Measurements from ENCODE around the gene MSI2. TPM values are rescaled to one million over a fixed set of nuclear protein-coding genes. Genes with fewer than 3 reads are reported as not detected.

Gene MSI2
- total RNA-seq, 2 donors from 2014 or later: 53.1 to 74.0 TPM

DNA sequence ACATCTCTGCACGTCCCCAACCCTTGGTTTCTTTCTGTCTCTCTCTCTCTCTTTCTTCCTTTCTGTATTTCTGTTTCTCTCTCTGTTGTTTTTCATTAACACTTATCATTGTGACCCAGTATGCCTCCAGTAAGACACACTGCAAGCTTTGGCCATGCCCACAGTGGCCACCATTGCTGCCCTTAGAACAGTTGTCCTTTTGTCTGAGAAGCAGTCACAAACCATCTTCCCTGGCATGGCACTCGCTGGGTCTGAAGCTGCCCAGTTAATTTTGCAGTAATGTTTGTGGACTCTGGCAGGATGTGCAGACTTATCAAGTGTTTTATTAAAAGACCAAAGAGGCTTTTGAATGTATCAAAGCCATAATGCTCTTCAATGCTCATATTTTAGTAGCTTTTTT, 146.9 kb downstream of the MSI2 start:
- intact Hi-C loops (cut with DNase I): loop anchor here (10.0 kb wide), 2 partner anchors 152 to 262 kb away; no protein-coding TSS in a partner anchor
- H3K36me3 ChIP-seq: no peaks in the 10 kb centered on the region
- DNase-seq (ENCODE audit: low spot score): no peak
- H3K9me3 ChIP-seq: no peaks in the 10 kb centered on the region
- H3K4me1 ChIP-seq (replicated peaks): peaks cover 21% of the 10 kb centered on the region
- TF ChIP-seq, protein P1, sequence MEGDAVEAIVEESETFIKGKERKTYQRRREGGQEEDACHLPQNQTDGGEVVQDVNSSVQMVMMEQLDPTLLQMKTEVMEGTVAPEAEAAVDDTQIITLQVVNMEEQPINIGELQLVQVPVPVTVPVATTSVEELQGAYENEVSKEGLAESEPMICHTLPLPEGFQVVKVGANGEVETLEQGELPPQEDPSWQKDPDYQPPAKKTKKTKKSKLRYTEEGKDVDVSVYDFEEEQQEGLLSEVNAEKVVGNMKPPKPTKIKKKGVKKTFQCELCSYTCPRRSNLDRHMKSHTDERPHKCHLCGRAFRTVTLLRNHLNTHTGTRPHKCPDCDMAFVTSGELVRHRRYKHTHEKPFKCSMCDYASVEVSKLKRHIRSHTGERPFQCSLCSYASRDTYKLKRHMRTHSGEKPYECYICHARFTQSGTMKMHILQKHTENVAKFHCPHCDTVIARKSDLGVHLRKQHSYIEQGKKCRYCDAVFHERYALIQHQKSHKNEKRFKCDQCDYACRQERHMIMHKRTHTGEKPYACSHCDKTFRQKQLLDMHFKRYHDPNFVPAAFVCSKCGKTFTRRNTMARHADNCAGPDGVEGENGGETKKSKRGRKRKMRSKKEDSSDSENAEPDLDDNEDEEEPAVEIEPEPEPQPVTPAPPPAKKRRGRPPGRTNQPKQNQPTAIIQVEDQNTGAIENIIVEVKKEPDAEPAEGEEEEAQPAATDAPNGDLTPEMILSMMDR (IDR thresholded peaks at IDR 0.05): no peak
- TF ChIP-seq POLR2AphosphoS5 (IDR thresholded peaks at IDR 0.05): no peak
- no peak for TF ChIP-seq POLR2A (IDR thresholded peaks at IDR 0.05)
- 48% methylated on average over 2 of the region's 2 CpGs for WGBS
- H3K4me3 ChIP-seq: no peak overlapping the region
- H3K27me3 ChIP-seq (replicated peaks; ENCODE audit: insufficient read depth): no peaks in the 10 kb centered on the region
- no peak overlapping the region for H3K27ac ChIP-seq

DNA sequence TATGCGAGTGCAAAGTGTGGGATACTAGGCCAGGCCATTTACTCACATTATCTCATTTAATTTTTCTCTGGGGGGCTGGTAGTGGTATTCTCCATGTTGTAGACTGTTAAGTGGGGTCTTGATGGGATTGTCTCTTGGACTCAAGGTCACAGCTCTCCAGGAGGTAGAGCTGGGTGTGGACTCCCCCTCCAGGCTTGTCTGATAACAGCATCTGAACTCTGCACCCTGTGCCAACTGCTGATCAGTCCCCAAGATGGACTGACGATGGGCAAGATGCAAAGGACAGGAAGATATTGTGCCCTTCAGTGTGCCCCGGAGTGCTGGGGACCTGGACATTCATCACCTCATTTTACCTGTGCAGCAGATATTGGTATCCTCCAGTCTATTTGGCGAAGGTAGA, 147.8 kb downstream of the MSI2 start:
- Histone ChIP-seq H3K4me1 (replicated peaks) (peaks cover 26% of the 10 kb centered on the region), H3K36me3 (no peaks in the 10 kb centered on the region), H3K9me3 (no peaks in the 10 kb centered on the region), H3K27me3 (replicated peaks; ENCODE audit: insufficient read depth) (no peaks in the 10 kb centered on the region), H3K4me3 (no peak overlapping the region), H3K27ac (peak overlapping the region; percentile 24 to 87)
- 87% methylated on average over 4 of the region's 4 CpGs for WGBS
- TF ChIP-seq, protein P1 (IDR thresholded peaks at IDR 0.05): no peak
- TF ChIP-seq POLR2A (IDR thresholded peaks at IDR 0.05) (no peak), POLR2AphosphoS5 (IDR thresholded peaks at IDR 0.05) (no peak)
- intact Hi-C loops (cut with DNase I): loop anchor here (10.0 kb wide), 2 partner anchors 151 to 261 kb away; no protein-coding TSS in a partner anchor
- DNase-seq (ENCODE audit: low spot score): no peak

DNA sequence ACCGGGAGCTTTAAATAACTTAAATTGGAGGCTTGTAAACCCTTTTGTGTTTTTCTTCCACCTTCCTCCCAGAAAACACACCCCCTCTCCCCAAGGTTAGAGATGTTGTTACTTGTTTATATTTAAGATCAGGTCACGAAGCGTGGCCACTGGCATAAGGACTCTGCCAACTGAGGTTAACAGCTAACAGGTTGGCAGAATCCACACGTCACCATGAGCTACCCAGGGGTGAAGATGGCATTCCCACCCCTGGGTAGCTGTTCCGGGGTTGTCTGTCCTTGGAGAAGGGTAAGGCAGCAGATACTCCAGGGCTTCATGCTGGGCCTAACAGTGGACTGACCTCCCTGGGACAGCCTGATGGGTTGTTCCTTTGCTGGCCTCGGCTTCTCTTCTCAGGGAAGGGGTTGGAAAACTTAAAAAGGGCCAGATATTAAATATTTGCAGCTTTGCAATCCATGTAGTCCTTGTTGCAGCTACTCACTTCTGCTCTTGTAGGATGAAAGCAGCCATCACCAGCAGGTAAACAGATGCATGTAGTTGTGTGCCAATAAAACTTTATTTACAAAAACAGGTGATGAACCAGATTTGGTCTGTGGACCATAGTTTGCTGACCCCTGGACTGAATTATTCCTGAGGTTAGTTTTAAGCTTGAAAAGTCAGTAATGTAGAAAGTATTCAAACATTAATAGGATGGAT, 148.6 kb downstream of the MSI2 start:
- no peak overlapping the region for H3K4me3 ChIP-seq
- H3K9me3 ChIP-seq: no peaks in the 10 kb centered on the region
- TF ChIP-seq POLR2A (IDR thresholded peaks at IDR 0.05) (no peak), POLR2AphosphoS5 (IDR thresholded peaks at IDR 0.05) (no peak)
- TF ChIP-seq, protein P1 (IDR thresholded peaks at IDR 0.05): no peak
- H3K36me3 ChIP-seq: no peaks in the 10 kb centered on the region
- H3K4me1 ChIP-seq (replicated peaks): peaks cover 26% of the 10 kb centered on the region
- H3K27ac ChIP-seq: peak overlapping the region; percentile 24 to 87
- H3K27me3 ChIP-seq (replicated peaks; ENCODE audit: insufficient read depth): no peaks in the 10 kb centered on the region
- intact Hi-C loops (cut with DNase I): loop anchor here (5.0 to 10.0 kb wide), 3 partner anchors 148 to 260 kb away; partner anchors contain the start of gene MSI2
- WGBS: 71% methylated on average over 6 of the region's 6 CpGs
- DNase-seq (ENCODE audit: low spot score): no peak

DNA sequence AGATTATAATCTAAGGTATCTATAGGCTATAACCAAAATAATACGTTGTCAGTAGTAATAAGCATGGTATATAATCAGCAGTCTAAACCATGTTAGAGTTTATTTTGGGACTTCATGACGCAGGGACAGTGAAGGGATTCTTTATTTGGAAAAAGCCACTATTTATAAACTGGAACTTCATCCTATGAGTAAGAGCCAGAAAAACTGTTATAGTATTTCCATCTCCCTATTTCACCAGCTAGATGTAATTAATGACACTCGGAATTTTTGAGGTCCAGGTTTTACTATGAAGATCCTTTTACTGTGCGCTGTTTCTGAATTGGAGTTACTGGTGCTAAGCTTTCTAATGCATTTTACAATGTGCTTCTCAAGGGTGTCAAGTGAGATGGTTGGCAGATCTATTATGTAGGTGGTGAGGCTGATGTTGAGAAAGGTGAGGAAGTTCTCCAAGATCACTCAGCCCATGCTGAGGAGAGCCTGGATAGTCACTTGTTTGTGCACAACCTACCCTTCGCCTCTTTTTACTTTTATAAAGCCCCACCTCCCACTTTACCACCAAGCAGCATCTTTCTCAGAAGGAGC, 149.3 kb downstream of the MSI2 start:
- 64% methylated on average over 5 of the region's 5 CpGs for WGBS
- Histone ChIP-seq H3K9me3 (no peaks in the 10 kb centered on the region), H3K27me3 (replicated peaks; ENCODE audit: insufficient read depth) (no peaks in the 10 kb centered on the region), H3K27ac (peak overlapping the region; percentile 76 to 87), H3K4me3 (no peak overlapping the region), H3K36me3 (no peaks in the 10 kb centered on the region), H3K4me1 (replicated peaks) (peaks cover 26% of the 10 kb centered on the region)
- no peak for DNase-seq (ENCODE audit: low spot score)
- TF ChIP-seq POLR2AphosphoS5 (IDR thresholded peaks at IDR 0.05) (no peak), POLR2A (IDR thresholded peaks at IDR 0.05) (no peak)
- TF ChIP-seq, protein P1 (IDR thresholded peaks at IDR 0.05): no peak
- intact Hi-C loops (cut with DNase I): loop anchor here (5.0 to 10.0 kb wide), 3 partner anchors 148 to 259 kb away; partner anchors contain the start of gene MSI2
